ENCODE measurements around the gene IFT122. TPM values are rescaled to one million over a fixed set of nuclear protein-coding genes. Genes with fewer than 3 reads are reported as not detected.
"Not testable (repeated sequence)": the region's sequence is repeated elsewhere in the genome, so short reads cannot be mapped to it uniquely, and the experiment has no call there.

Gene IFT122
- 10 to 100 TPM; 34.7 to 64.7 (median 57.9) TPM for polyA plus RNA-seq (ENCODE audit: insufficient read length in 4 of 4)

DNA sequence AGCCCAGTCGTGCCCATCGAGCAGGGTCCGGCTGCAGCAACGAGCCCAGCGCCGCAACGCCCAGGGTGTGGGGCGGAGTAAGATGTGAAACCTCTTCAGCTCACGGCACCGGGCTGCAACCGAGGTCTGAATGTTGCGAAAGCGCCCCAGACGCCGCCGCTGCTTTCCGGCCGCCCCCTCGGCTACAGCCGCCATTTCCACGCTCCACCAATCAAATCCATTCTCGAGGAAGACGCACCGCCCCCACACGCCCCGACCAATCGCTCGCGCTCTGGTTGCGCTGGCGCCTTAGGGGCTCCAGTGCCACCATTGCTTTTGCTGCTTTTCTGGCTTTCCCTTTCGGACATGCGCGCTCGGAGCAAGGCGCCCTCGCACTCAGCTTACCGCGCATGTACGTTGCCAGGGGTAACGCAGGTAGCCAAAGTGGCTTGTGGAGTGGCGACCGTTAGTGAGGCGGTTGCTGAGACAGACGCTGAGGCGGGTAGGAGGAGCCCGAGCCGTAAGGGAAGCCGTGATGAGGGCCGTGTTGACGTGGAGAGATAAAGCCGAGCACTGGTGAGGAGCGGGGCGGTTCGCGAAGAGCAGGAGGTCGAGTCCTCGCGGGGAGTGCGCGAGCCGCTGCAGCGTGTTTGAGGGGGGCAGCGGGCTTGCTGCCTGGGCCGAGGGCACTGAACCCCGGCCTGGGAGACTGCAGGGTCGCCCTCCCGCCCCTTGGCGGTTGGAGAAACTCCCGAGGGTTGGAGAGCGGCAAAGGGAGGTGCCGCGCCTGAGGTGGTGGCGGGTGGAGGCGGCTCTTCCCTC, at the start of gene IFT122, which contains the start of gene MBD4:
IFT122 (plus strand) TSS at position 408 of the 801 bp plus-strand sequence; CDS start at position 515, 107 bp downstream.
MBD4 (minus strand) TSS at position 132 of the 801 bp plus-strand sequence; CDS start at position 17, 115 bp downstream.
- DNase-seq (ENCODE audit: low read depth in 4 of 4, low spot score in 2 of 4), result peak; percentile 84 to 97 (median 89)

DNA sequence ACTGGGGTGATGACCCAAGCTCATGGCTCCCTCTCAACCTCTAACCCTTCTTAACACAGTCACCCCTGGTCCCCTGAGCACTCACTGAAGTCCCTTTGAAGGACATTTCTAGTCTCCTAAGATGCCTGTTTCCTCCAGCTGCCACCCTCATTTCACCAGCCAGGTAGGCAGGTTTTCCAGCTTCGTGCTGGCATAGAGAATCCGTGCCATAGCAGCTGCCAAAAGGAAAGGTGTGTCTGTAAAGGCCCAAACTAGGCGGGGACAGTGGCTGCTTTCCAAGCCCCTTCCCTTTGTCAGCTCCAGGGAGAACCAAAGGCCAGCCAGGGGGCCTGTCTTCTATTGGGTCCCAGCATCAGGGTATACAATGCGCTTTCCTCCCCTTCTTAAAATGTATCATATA, 48.4 kb upstream of the IFT122 start:
- not testable (repeated sequence) for DNase-seq (ENCODE audit: low read depth in 4 of 4, low spot score in 2 of 4)

GRCh38 chr3:129392106-129392887, 47.7 kb upstream of the IFT122 start:
- not testable (repeated sequence) for DNase-seq (ENCODE audit: low read depth in 4 of 4, low spot score in 2 of 4)

DNA sequence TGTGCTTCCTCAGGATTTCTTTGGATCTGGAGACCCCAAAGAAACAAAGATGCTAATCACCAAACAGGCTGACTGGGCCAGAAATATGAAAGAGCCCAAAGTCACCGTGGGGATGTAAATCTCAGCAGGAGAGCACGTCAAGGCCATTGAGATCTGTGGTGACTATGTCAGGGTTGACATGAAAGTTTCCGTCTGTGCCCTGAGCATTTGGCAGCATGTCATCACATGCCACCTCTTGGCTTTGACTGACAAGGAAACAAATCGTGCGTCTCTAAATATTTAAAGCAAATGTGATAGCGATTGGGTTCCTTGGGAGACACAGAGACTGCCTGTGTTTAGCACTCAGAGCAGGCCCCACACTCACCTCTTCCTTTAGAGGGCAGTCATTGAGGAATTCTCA, 46.8 kb upstream of the IFT122 start:
- DNase-seq (ENCODE audit: low read depth in 4 of 4, low spot score in 2 of 4), result no peak

DNA sequence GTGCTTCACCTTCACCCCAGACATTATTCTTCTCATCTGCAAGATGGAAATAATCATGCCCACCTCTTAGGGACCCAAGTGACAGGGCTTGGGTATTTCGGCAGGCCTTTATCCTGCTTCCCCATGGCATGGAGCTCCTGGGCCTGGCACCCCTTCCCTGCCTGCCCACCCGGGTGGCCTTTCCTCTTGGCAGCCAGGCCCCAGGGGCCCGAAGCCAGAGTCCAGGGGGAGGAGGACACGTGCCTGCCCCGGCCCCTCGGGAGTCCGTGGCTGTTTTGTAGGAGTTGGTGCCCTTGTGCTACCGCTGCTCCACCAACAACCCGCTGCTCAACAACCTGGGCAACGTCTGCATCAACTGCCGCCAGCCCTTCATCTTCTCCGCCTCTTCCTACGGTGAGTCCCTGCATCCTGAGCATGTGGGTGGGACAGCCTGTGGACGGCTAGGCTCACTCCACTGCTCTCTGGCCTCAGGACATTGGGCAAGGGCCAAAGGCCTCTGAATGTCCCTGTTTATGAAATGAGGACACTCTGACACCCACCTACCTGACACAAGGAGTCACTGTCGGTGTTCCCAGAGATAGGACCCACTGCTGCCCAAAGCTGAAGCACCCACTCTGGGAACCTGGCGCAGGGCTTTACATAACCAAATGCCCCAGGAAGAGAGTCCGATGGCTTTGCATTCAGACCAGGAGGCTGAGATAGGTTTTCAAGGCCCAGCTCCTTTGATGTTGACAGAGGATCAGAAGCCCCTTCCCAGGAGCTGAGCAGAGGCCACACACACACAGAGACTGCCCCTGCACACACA, 46.1 kb upstream of the IFT122 start:
- not testable (repeated sequence) for DNase-seq (ENCODE audit: low read depth in 4 of 4, low spot score in 2 of 4)

DNA sequence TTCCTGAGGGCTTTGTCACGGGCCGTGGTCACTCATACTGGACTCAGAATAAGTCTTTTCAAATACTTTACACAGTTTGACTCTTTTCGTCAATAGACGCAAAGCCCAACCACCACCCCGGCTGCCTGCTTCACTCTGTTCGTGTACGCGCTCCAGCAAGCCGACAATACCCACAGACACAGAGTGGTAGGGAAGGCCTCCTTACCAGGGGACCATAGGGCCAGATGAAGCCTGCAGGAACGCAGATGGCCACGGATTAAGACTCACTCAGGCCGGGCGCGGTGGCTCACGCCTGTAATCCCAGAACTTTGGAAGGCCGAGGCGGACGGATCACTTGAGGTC, 41.2 kb upstream of the IFT122 start:
- DNase-seq (ENCODE audit: low read depth in 4 of 4, low spot score in 2 of 4), result no peak

DNA sequence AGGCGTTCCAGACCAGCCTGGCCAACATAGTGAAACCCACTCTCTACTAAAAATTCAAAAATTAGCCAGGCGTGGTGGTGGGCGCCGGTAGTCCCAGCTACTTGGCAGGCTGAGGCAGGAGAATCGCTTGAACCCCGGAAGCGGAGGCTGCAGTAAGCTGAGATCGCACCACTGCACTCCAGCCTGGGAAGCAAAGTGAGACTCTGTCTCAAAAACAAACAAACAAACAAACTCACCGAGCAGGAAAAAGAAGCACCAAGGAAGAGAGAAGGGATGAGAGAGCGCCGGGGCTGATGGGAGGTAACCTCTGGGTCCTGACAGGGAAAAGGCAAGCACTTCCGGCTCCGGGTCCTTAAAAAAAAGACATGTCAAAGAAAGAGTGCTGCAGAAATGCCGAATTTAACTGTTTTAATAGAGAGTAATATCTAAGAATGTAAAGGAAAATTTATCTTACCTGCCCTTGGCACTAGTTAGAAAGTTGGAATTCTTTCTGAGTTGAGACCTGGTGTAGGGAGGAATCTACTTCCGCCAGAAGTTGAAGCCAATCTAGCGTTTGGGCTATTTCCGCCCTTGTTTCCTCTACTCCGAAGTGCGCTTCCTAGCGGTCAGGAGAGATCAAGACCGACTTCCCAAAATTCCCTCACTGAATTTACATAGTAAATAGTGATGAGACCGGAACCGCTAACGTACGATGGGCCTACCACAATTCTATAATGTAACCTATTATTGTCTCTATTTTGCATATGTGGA, 40.7 kb upstream of the IFT122 start:
- DNase-seq (ENCODE audit: low read depth in 4 of 4, low spot score in 2 of 4), result peak; percentile 93 to 97 (median 96)

DNA sequence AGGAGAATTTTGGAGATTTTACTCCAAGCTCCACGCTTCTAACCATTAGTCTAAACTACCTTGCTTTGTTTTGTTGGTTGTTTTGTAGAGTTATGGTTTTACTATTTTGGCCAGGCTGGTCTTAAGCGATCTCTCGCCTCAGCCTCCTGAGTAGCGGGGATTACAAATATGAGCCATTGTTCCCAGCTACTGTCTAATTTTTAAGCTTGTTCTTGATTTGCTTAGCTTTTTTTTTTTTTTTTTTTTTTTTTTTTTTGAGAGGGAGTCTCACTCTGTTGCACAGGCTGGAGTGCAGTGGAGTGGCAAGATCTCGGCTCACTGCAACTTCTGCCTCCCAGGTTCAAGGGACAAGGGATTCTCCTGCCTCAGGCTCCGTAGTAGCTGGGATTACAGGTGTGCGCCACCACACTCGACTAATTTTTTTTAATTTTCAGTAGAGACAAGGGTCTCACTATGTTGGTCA, 40.1 kb upstream of the IFT122 start:
- no peak for DNase-seq (ENCODE audit: low read depth in 4 of 4, low spot score in 2 of 4)

GRCh38 chr3:129402210-129402609, 37.8 kb upstream of the IFT122 start:
- no peak for DNase-seq (ENCODE audit: low read depth in 4 of 4, low spot score in 2 of 4)

DNA sequence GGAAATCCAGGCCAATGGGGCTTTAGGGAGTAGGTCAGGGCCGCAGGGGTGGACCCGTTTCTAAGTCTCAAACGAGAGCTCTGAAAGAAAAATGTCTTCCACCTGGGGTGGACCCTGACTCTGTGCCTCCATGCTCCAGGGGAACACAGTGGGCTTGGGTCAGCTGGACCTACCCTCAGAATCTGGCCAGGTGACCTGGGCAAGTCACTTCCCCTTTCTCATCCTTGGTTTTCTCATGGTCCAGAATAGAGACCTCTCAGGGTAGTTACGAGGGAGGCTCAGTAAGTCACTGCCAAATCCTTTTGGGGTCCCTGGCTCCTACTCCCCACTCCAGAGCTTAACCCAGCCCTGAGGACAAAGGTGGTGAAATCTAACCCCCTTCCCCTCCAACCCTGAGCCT, 37.4 kb upstream of the IFT122 start:
- no peak for DNase-seq (ENCODE audit: low read depth in 4 of 4, low spot score in 2 of 4)

- DNase-seq (ENCODE audit: low read depth in 4 of 4, low spot score in 2 of 4), result no peak
These were observed 36.6 kb upstream of the IFT122 start for GRCh38 chr3:129403450-129403849.

DNA sequence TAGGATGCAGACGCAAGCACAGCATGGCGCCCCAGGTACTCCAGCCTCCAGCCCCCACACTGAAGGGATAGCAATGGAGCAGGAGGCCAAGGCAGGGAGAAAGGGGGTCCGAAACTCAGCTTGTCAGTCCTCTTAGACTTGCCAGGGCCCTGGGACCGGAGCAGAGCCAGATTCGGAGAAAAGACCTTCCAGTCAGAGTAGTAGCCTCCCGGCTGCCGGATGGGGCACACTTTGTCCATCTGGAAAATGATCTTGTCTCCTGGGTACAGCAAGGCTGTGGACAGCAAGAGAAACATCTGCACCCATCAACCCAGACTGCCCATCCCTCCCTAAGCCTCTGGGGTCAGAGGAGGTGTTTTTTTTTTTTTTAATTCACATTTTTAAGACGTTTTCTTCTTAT, 35.9 kb upstream of the IFT122 start:
- no peak for DNase-seq (ENCODE audit: low read depth in 4 of 4, low spot score in 2 of 4)

- DNase-seq (ENCODE audit: low read depth in 4 of 4, low spot score in 2 of 4), result no peak
These were observed 35.4 kb upstream of the IFT122 start for GRCh38 chr3:129404610-129405009.

GRCh38 chr3:129409541-129409940, 30.5 kb upstream of the IFT122 start:
- no peak for DNase-seq (ENCODE audit: low read depth in 4 of 4, low spot score in 2 of 4)

DNA sequence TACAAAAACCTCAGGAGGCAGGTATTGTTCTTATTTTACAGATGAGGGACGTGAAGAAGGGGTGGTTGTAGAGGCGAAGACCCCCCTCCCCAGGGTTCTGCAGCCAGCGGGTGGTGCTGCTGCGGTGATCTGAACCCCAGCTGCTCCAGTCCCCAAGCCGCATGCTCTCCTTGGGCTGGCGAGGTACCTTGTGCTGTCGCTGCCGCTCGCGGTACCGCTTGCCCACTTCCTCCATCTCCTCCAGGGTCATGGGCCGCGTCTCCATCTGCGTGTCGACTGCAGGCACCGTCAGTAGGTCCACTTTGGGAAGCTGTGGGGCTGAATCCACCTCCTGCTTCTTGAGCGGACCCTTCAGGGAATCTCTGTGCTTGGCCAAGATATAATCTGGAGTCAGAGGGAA, 29.1 kb upstream of the IFT122 start:
- DNase-seq (ENCODE audit: low read depth in 4 of 4, low spot score in 2 of 4), result no peak

GRCh38 chr3:129412542-129413198, 27.4 kb upstream of the IFT122 start:
- no peak for DNase-seq (ENCODE audit: low read depth in 4 of 4, low spot score in 2 of 4)

DNA sequence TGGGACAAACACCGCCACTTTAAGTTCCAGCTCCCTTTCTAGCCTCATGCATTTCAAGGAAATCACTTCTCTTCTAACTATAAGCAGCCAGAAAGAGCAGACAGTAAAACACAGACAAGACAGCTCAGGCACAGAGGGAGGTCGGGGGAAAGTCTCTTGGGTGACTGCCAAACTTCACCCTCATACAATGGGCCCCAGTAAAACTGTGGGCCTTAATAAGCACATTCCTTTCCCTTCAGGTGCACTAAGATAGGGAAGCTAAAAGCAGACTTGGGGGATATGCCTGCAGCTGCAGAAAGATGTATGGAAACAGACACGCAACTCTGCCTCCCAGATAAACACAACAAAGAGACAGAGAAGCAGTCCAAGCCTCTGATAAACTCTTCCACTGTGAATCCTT, 26.8 kb upstream of the IFT122 start:
- DNase-seq (ENCODE audit: low read depth in 4 of 4, low spot score in 2 of 4), result not testable (repeated sequence)

- DNase-seq (ENCODE audit: low read depth in 4 of 4, low spot score in 2 of 4), result no peak
These were observed 26.1 kb upstream of the IFT122 start for GRCh38 chr3:129413687-129414506.

- no peak for DNase-seq (ENCODE audit: low read depth in 4 of 4, low spot score in 2 of 4)
These were observed 24.6 kb upstream of the IFT122 start for GRCh38 chr3:129415378-129415777.

Data from left renal cortex interstitium (tissue), 4 donors.